A549 (cell line): ENCODE data around the gene MLANA. TPM values are rescaled to one million over a fixed set of nuclear protein-coding genes. Genes with fewer than 3 reads are reported as not detected.

Experiments
- ATAC-seq, 2 experiments: fragments of 200-7000 bp in 1 of 2; fragments of >200 bp in 1 of 2; cut with Nextera tagmentation in 1 of 2; cut with Tn5 transposase in 1 of 2; 3 replicates each; pipeline versions ENCODE4 v1.8.0 to v1.9.1; 2018 to 2020; ENCODE audit warnings: mild to moderate bottlenecking in 1 of 2, moderate library complexity in 1 of 2
- CTCF ChIA-PET: fragments of 300-600 bp; sonication (Branson Sonifier 250); formaldehyde crosslinking; extraction: SDS; loops from one replicate; lab custom pipeline; 2021; ENCODE audit warnings: antibody characterized with exemption, inconsistent platforms; lab: Yijun Ruan, JAX
- POLR2A ChIA-PET: fragments of 350-600 bp; formaldehyde crosslinking; extraction: SDS; loops from one replicate; lab custom pipeline; 2021; ENCODE audit warnings: antibody characterized with exemption, inconsistent platforms; lab: Yijun Ruan, JAX
- DNase-seq, 2 experiments: peaks; one replicate each; pipeline versions ENCODE4 v3.0.0 to v3.0.0-alpha.2; 2011 to 2016; ENCODE audit warnings: low read depth in 1 of 2, low spot score in 1 of 2
- FAIRE-seq: peaks from 2 replicates; lab custom pipeline; 2011; peaks lifted over from hg19 to GRCh38; lab: Jason Lieb, UNC
- H3K27ac ChIP-seq, 2 experiments: fragments of >200 bp; sonication (Bioruptor Twin); formaldehyde crosslinking; 3 replicates each; pipeline ENCODE4 v1.5.1; 2016 to 2017
- H3K4me1 ChIP-seq: fragments of >200 bp; sonication (Bioruptor Twin); formaldehyde crosslinking; 3 replicates; pipeline ENCODE4 v1.6.1; 2016
- H3K4me2 ChIP-seq: fragments of >200 bp; sonication (Bioruptor Twin); formaldehyde crosslinking; 3 replicates; pipeline ENCODE4 v1.6.1; 2016
- H3K4me3 ChIP-seq: fragments of >200 bp; sonication (Bioruptor Twin); formaldehyde crosslinking; 3 replicates; pipeline ENCODE4 v1.5.1; 2016
- H3K9me3 ChIP-seq: fragments of >200 bp; sonication (Bioruptor Twin); formaldehyde crosslinking; 3 replicates; pipeline ENCODE4 v1.6.1; 2016
- BHLHE40 ChIP-seq: IDR thresholded peaks from 2 replicates; pipeline ENCODE4 v1.6.1; 2012; ENCODE audit warnings: low read depth, low read length, inconsistent platforms
- CBX8 ChIP-seq: fragments of 200-600 bp; sonication (generic); IDR thresholded peaks from 2 replicates; pipeline ENCODE4 v1.6.1; 2016
- CHD2 ChIP-seq: fragments of 150-350 bp; IDR thresholded peaks from 2 replicates; pipeline ENCODE4 v1.6.1; 2014; ENCODE audit warnings: low read length; ENCODE audit not compliant: partially characterized antibody
- EHF ChIP-seq: fragments of 250-450 bp; sonication (Bioruptor Pico); IDR thresholded peaks from 2 replicates; pipeline ENCODE4 v1.5.0; 2020; ENCODE audit warnings: mild to moderate bottlenecking
- FOSB ChIP-seq: fragments of 250-450 bp; sonication (Bioruptor Pico); IDR thresholded peaks from 2 replicates; pipeline ENCODE4 v1.5.0; 2020; ENCODE audit warnings: mild to moderate bottlenecking, moderate library complexity
- FOXS1 ChIP-seq: fragments of 250-450 bp; sonication (Bioruptor Pico); IDR thresholded peaks from 2 replicates; pipeline ENCODE4 v1.5.0; 2020; ENCODE audit warnings: mild to moderate bottlenecking, moderate library complexity
- HEYL ChIP-seq: fragments of 250-450 bp; sonication (Bioruptor Pico); IDR thresholded peaks from 2 replicates; pipeline ENCODE4 v1.8.0; 2021; ENCODE audit warnings: mild to moderate bottlenecking, moderate library complexity
- HOXA7 ChIP-seq: fragments of 250-450 bp; sonication (Bioruptor Pico); IDR thresholded peaks from 2 replicates; pipeline ENCODE4 v1.5.0; 2020; ENCODE audit warnings: mild to moderate bottlenecking, moderate library complexity
- HOXB13 ChIP-seq: fragments of 250-450 bp; sonication (Bioruptor Pico); IDR thresholded peaks from 2 replicates; pipeline ENCODE4 v1.5.0; 2020; ENCODE audit warnings: low read depth, mild to moderate bottlenecking, moderate library complexity
- JUN ChIP-seq, 2 experiments: fragments of >200 bp; sonication (Bioruptor Twin); formaldehyde crosslinking; IDR thresholded peaks; 2 replicates in 1 of 2; 3 replicates in 1 of 2; pipeline ENCODE4 v1.6.1; 2016 to 2017
- RAD21 ChIP-seq, 2 experiments: fragments of >200 bp in 1 of 2; sonication (Bioruptor Twin) in 1 of 2; formaldehyde crosslinking in 1 of 2; IDR thresholded peaks in 1 of 2; conservative IDR thresholded peaks in 1 of 2; 2 replicates in 1 of 2; 3 replicates in 1 of 2; pipeline ENCODE4 v1.6.1; 2012 to 2018; ENCODE audit warnings: inconsistent platforms in 1 of 2
- RCOR1 ChIP-seq: fragments of 150-350 bp; IDR thresholded peaks from 2 replicates; pipeline ENCODE4 v1.6.1; 2014; ENCODE audit warnings: antibody characterized with exemption, low read length, low read depth
- RFX5 ChIP-seq: fragments of 450-650 bp; IDR thresholded peaks from 2 replicates; pipeline ENCODE4 v1.7.1; 2014; ENCODE audit warnings: antibody characterized with exemption, mild to moderate bottlenecking, moderate library complexity
- RNF2 ChIP-seq: fragments of 200-600 bp; sonication (generic); IDR thresholded peaks from 2 replicates; pipeline ENCODE4 v1.6.1; 2016; ENCODE audit warnings: low read depth, mild to moderate bottlenecking, antibody characterized with exemption, moderate library complexity, borderline replicate concordance
- SREBF2 ChIP-seq: fragments of 450-650 bp; IDR thresholded peaks from 2 replicates; pipeline ENCODE4 v1.6.1; 2014; ENCODE audit warnings: mild to moderate bottlenecking, moderate library complexity
- ZC3H11A ChIP-seq: fragments of 450-650 bp; IDR thresholded peaks from 2 replicates; pipeline ENCODE4 v1.6.1; 2014; ENCODE audit warnings: antibody characterized with exemption, mild to moderate bottlenecking
- ZNF302 ChIP-seq: fragments of 250-450 bp; sonication (Bioruptor Pico); IDR thresholded peaks from 2 replicates; pipeline ENCODE4 v1.9.0; 2021; ENCODE audit warnings: inconsistent platforms, mild to moderate bottlenecking, moderate library complexity
- ZSCAN20 ChIP-seq: fragments of 250-450 bp; sonication (Bioruptor Pico); IDR thresholded peaks from 2 replicates; pipeline ENCODE4 v1.8.0; 2022; ENCODE audit warnings: mild to moderate bottlenecking, moderate library complexity
- WGBS: methylation state at CpG from one replicate; pipeline ENCODE4 v1.1.6; 2017; ENCODE audit errors: missing lambda C conversion rate; 5-methylcytosine and 5-hydroxymethylcytosine counted together
- polyA plus RNA-seq, 4 experiments: library from polyadenylated mRNA; depleted of rRNA in 3 of 4; stranded (reverse); fragments of >200 nt; fragmentation: RNase III in 1 of 4; extraction: RNeasy Plus Mini Kit Qiagen cat#74134 plus additional on column Dnase treatment in 1 of 4; gene quantifications; 2 replicates in 3 of 4; 3 replicates in 1 of 4; pipeline ENCODE4 v1.2.3, GENCODE V29; 2011 to 2017
- TF ChIP-seq, protein P1 (sequence below): fragments of 150-350 bp; IDR thresholded peaks from 2 replicates; pipeline ENCODE4 v1.6.1; 2014; ENCODE audit warnings: low read depth, mild to moderate bottlenecking, low read length
- TF ChIP-seq, protein P2 (sequence below): fragments of 200-600 bp; sonication (generic); IDR thresholded peaks from 2 replicates; pipeline ENCODE4 v1.6.1; 2016; ENCODE audit warnings: antibody characterized with exemption, mild to moderate bottlenecking, moderate library complexity
- TF ChIP-seq, protein P3 (sequence below): fragments of >200 bp; sonication (Bioruptor Twin); formaldehyde crosslinking; IDR thresholded peaks from 3 replicates; pipeline ENCODE4 v1.6.1; 2016
- TF ChIP-seq, protein P4 (sequence below): fragments of 450-650 bp; IDR thresholded peaks from 2 replicates; pipeline ENCODE4 v1.6.1; 2014; ENCODE audit warnings: antibody characterized with exemption

The MLANA gene
- polyA plus RNA-seq, 2 of the 4 experiments (the other 2 are of a cell fraction): not detected

DNA sequence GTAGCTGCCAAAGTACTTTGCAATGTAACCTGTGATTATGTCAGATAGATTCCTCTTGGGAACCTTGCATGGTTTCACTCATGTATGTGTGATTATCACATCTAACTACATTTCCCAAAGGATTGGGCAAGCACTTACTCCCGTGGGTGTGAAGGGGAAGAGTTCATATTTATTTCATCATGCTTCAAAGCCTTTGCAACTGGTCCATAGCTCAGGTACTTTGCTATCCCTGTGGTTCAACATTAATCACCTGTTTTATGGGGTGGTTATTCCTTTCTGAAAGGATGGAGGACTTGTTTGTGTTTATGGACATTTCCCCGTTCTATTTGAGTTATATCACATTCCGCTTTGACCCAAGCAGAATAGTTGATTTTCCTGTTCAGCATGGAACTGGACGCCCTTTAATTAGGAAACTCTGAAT is 44.2 kb upstream of the MLANA start:
- CTCF ChIA-PET: interaction anchor here (1.0 to 3.0 kb wide), 3 partner anchors 10 to 40 kb away, joined by 3 to 8 read pairs (median 4); partner anchors contain the start of gene ERMP1
- ATAC-seq (no peak), FAIRE-seq (no peak), DNase-seq (no peak)
- TF ChIP-seq RFX5: no peak
- TF ChIP-seq RCOR1: no peak
- TF ChIP-seq CBX8: no peak
- TF ChIP-seq BHLHE40: no peak
- no peak for TF ChIP-seq RNF2
- no peak for TF ChIP-seq HOXB13
- TF ChIP-seq, protein P1, sequence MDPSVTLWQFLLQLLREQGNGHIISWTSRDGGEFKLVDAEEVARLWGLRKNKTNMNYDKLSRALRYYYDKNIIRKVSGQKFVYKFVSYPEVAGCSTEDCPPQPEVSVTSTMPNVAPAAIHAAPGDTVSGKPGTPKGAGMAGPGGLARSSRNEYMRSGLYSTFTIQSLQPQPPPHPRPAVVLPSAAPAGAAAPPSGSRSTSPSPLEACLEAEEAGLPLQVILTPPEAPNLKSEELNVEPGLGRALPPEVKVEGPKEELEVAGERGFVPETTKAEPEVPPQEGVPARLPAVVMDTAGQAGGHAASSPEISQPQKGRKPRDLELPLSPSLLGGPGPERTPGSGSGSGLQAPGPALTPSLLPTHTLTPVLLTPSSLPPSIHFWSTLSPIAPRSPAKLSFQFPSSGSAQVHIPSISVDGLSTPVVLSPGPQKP: no peak
- TF ChIP-seq, protein P2, sequence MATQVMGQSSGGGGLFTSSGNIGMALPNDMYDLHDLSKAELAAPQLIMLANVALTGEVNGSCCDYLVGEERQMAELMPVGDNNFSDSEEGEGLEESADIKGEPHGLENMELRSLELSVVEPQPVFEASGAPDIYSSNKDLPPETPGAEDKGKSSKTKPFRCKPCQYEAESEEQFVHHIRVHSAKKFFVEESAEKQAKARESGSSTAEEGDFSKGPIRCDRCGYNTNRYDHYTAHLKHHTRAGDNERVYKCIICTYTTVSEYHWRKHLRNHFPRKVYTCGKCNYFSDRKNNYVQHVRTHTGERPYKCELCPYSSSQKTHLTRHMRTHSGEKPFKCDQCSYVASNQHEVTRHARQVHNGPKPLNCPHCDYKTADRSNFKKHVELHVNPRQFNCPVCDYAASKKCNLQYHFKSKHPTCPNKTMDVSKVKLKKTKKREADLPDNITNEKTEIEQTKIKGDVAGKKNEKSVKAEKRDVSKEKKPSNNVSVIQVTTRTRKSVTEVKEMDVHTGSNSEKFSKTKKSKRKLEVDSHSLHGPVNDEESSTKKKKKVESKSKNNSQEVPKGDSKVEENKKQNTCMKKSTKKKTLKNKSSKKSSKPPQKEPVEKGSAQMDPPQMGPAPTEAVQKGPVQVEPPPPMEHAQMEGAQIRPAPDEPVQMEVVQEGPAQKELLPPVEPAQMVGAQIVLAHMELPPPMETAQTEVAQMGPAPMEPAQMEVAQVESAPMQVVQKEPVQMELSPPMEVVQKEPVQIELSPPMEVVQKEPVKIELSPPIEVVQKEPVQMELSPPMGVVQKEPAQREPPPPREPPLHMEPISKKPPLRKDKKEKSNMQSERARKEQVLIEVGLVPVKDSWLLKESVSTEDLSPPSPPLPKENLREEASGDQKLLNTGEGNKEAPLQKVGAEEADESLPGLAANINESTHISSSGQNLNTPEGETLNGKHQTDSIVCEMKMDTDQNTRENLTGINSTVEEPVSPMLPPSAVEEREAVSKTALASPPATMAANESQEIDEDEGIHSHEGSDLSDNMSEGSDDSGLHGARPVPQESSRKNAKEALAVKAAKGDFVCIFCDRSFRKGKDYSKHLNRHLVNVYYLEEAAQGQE: no peak
- 79% methylated on average over 4 of the region's 4 CpGs for WGBS
- Histone ChIP-seq H3K4me1 (peaks cover 47% of the 10 kb centered on the region), H3K4me2 (no peak overlapping the region), H3K27ac (peak overlapping the region in 1 of 2 experiments; percentile 87; a peak in 3 of 6 replicates), H3K9me3 (no peaks in the 10 kb centered on the region), H3K4me3 (no peak overlapping the region)
- POLR2A ChIA-PET: no interaction called here

DNA sequence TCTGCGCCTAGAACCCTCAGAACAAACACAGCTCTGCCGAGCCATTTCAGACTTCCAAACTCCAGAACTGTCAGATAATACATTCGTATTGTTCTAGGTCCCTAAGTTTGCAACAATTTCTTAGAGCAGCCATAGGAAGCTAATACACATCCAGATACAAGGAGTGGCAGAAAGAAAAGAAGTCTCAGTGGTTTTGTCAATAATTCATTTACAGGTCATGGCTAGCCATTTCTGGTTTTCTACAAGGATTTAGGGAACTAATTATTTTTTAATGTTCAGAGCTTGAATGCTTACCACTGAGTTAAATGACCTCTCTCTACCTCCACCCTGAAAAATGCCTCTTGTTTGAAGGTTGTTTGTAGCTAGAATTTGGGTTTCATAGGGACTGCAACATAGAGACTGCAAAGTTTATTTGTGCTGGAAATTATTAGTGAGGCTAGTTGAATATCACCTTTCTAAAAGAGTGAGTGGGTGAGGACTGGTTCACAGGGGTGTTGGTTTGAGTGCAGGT is 42.3 kb upstream of the MLANA start:
- no peaks in the 10 kb centered on the region for H3K9me3 ChIP-seq
- ATAC-seq: no peak
- POLR2A ChIA-PET: no interaction called here
- FAIRE-seq: no peak
- H3K4me3 ChIP-seq: no peak overlapping the region
- H3K4me1 ChIP-seq: peaks cover 40% of the 10 kb centered on the region
- WGBS: 74% methylated on average over 3 of the region's 3 CpGs
- no peak for TF ChIP-seq HEYL (CRISPR knock-in tag)
- TF ChIP-seq, protein P3, sequence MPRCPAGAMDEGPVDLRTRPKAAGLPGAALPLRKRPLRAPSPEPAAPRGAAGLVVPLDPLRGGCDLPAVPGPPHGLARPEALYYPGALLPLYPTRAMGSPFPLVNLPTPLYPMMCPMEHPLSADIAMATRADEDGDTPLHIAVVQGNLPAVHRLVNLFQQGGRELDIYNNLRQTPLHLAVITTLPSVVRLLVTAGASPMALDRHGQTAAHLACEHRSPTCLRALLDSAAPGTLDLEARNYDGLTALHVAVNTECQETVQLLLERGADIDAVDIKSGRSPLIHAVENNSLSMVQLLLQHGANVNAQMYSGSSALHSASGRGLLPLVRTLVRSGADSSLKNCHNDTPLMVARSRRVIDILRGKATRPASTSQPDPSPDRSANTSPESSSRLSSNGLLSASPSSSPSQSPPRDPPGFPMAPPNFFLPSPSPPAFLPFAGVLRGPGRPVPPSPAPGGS: no peak
- H3K27ac ChIP-seq: 0 out of 6 replicates have a peak overlapping the region, but pooled peaks of 1 of the 2 experiments have one; percentile 15
- no peak overlapping the region for H3K4me2 ChIP-seq
- CTCF ChIA-PET: interaction anchor here (1.1 to 1.7 kb wide), 4 partner anchors 12 to 37 kb away, joined by 3 to 6 read pairs (median 4); partner anchors contain the start of gene ERMP1
- DNase-seq: no peak

DNA sequence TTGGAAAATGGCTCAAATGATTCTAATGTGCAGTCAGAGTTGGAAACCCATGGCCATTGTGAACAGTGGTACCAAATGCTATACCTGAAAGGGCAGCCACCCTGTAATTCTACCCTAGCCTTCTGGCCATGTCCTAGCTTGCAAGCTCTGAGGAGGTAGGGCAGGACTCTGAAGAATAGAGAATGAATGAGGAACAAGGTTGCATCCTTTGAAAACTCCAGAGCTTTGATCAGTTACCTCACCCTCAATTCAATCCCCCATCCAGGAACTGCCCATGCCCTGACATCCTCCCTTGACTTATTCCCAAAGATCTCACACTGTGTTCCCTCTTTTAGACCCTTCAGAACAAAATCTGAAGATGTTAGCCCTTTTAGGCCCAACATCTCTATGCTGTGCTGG is 40.0 kb upstream of the MLANA start:
- ATAC-seq (no peak), FAIRE-seq (no peak), DNase-seq (no peak)
- Histone ChIP-seq H3K4me2 (no peak overlapping the region), H3K4me3 (no peak overlapping the region), H3K27ac (peak overlapping the region in 1 of 2 experiments; percentile 5; a peak in 2 of 6 replicates), H3K4me1 (peaks cover 17% of the 10 kb centered on the region; the same call in 2 of the 3 replicates), H3K9me3 (no peaks in the 10 kb centered on the region)
- POLR2A ChIA-PET: interaction anchor here (0.6 kb wide), 1 partner anchor 30 kb away, joined by 6 read pairs; no protein-coding TSS in a partner anchor
- TF ChIP-seq HOXA7: no peak
- no peak for TF ChIP-seq RNF2
- TF ChIP-seq, protein P1: no peak
- no peak for TF ChIP-seq CHD2
- TF ChIP-seq ZC3H11A: no peak
- no peak for TF ChIP-seq RFX5
- no peak for TF ChIP-seq ZSCAN20 (CRISPR knock-in tag)
- TF ChIP-seq RAD21 (conservative IDR thresholded peaks at IDR 0.05 in 1 of 2, IDR thresholded peaks at IDR 0.05 in 1 of 2): no peak
- no peak for TF ChIP-seq JUN (IDR thresholded peaks at IDR 0.05)
- TF ChIP-seq EHF: no peak
- no peak for TF ChIP-seq ZNF302 (CRISPR knock-in tag)
- no peak for TF ChIP-seq FOSB (CRISPR knock-in tag)
- TF ChIP-seq SREBF2: no peak
- TF ChIP-seq, protein P3: no peak
- TF ChIP-seq, protein P4, sequence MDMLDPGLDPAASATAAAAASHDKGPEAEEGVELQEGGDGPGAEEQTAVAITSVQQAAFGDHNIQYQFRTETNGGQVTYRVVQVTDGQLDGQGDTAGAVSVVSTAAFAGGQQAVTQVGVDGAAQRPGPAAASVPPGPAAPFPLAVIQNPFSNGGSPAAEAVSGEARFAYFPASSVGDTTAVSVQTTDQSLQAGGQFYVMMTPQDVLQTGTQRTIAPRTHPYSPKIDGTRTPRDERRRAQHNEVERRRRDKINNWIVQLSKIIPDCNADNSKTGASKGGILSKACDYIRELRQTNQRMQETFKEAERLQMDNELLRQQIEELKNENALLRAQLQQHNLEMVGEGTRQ: no peak
- no peak for TF ChIP-seq FOXS1 (CRISPR knock-in tag)
- CTCF ChIA-PET: interaction anchor here (1.0 to 1.7 kb wide), 4 partner anchors 9 to 35 kb away, joined by 3 to 11 read pairs (median 5); partner anchors contain the start of gene ERMP1
